ENCODE results near the gene BCL2. TPM values are rescaled to one million over a fixed set of nuclear protein-coding genes. Genes with fewer than 3 reads are reported as not detected.

BCL2 gene
- total RNA-seq, 4 donors from 2014 or later: 14.3 to 34.8 (median 23.5) TPM

DNA sequence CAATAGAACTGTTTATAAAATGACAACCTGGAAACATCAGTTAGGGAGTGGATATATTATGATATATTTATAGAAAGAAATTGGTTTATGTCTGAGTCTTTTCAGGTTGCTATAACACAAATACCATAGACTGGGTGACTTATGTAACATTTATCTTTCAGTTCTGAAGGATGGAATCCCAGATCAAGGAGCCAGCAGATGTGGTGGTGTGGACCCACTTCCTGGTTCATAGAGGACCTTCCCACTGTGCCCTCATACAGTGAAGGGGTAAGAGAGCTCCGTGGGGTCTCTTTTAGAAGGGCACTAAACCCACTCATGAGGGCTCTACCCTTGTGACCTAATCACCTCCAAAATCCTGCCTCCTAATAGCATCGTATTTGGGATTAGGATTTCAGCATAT lies 86.7 kb downstream of the BCL2 start:
- no peaks in the 10 kb centered on the region for H3K27me3 ChIP-seq
- in situ Hi-C loops (cut with MboI; ENCODE audit: low pct_ligation_motif_present in 1 of 4, low pct_unique_long_range_greater_than_20kb in 1 of 4, low sequenced_read_pairs in 3 of 4) (no loop called here), intact Hi-C loops (cut with DNase I; ENCODE audit: low total_unique reads) (no loop called here)
- TF ChIP-seq EP300 (IDR thresholded peaks at IDR 0.05; ENCODE audit: low read depth): no peak
- no peak for TF ChIP-seq POLR2AphosphoS5 (IDR thresholded peaks at IDR 0.05)
- TF ChIP-seq, protein P1, sequence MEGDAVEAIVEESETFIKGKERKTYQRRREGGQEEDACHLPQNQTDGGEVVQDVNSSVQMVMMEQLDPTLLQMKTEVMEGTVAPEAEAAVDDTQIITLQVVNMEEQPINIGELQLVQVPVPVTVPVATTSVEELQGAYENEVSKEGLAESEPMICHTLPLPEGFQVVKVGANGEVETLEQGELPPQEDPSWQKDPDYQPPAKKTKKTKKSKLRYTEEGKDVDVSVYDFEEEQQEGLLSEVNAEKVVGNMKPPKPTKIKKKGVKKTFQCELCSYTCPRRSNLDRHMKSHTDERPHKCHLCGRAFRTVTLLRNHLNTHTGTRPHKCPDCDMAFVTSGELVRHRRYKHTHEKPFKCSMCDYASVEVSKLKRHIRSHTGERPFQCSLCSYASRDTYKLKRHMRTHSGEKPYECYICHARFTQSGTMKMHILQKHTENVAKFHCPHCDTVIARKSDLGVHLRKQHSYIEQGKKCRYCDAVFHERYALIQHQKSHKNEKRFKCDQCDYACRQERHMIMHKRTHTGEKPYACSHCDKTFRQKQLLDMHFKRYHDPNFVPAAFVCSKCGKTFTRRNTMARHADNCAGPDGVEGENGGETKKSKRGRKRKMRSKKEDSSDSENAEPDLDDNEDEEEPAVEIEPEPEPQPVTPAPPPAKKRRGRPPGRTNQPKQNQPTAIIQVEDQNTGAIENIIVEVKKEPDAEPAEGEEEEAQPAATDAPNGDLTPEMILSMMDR (IDR thresholded peaks at IDR 0.05): no peak
- no peak for TF ChIP-seq POLR2A (IDR thresholded peaks at IDR 0.05)
- no peak overlapping the region for H3K27ac ChIP-seq
- H3K4me3 ChIP-seq: no peak overlapping the region
- H3K36me3 ChIP-seq: no peaks in the 10 kb centered on the region
- no peak for DNase-seq
- 65 to 92% methylated on average over 2 of the region's 2 CpGs for WGBS, 2 donors (ENCODE audit: low coverage in 1 of 2)
- H3K9me3 ChIP-seq: no peaks in the 10 kb centered on the region
- H3K4me1 ChIP-seq: peaks cover 10 to 50% (median 23%) of the 10 kb centered on the region in 4 donors

- H3K36me3 ChIP-seq: no peaks in the 10 kb centered on the region
- no peaks in the 10 kb centered on the region for H3K27me3 ChIP-seq
- in situ Hi-C loops (cut with MboI; ENCODE audit: low pct_ligation_motif_present in 1 of 4, low pct_unique_long_range_greater_than_20kb in 1 of 4, low sequenced_read_pairs in 3 of 4) (no loop called here), intact Hi-C loops (cut with DNase I; ENCODE audit: low total_unique reads) (no loop called here)
- H3K9me3 ChIP-seq: no peaks in the 10 kb centered on the region
- H3K4me1 ChIP-seq: peaks cover 5 to 42% (median 21%) of the 10 kb centered on the region in 4 donors
- DNase-seq: no peak
- no peak overlapping the region for H3K27ac ChIP-seq
- peak overlapping the region in 1 of 4 donors; percentile 17 for H3K4me3 ChIP-seq
- TF ChIP-seq POLR2AphosphoS5 (IDR thresholded peaks at IDR 0.05) (no peak), POLR2A (IDR thresholded peaks at IDR 0.05) (no peak), EP300 (IDR thresholded peaks at IDR 0.05; ENCODE audit: low read depth) (no peak)
- TF ChIP-seq, protein P1 (IDR thresholded peaks at IDR 0.05): no peak
These were observed 89.6 kb downstream of the BCL2 start for GRCh38 chr18:63229971-63230370.

- DNase-seq: no peak
- in situ Hi-C loops (cut with MboI; ENCODE audit: low pct_ligation_motif_present in 1 of 4, low pct_unique_long_range_greater_than_20kb in 1 of 4, low sequenced_read_pairs in 3 of 4) (no loop called here), intact Hi-C loops (cut with DNase I; ENCODE audit: low total_unique reads) (no loop called here)
- Histone ChIP-seq H3K27me3 (no peaks in the 10 kb centered on the region), H3K4me3 (no peak overlapping the region), H3K9me3 (no peaks in the 10 kb centered on the region), H3K36me3 (no peaks in the 10 kb centered on the region), H3K4me1 (peaks cover 0 to 33% (median 16%) of the 10 kb centered on the region in 4 donors), H3K27ac (peak overlapping the region in 3 of 4 donors; percentile 5 to 51 (median 12))
- WGBS, 2 donors (ENCODE audit: low coverage in 1 of 2): 40 to 67% methylated on average over 1 to 6 of the region's 6 CpGs
- no peak for TF ChIP-seq POLR2AphosphoS5 (IDR thresholded peaks at IDR 0.05)
- TF ChIP-seq EP300 (IDR thresholded peaks at IDR 0.05; ENCODE audit: low read depth): no peak
- TF ChIP-seq, protein P1 (IDR thresholded peaks at IDR 0.05): no peak
- no peak for TF ChIP-seq POLR2A (IDR thresholded peaks at IDR 0.05)
These were observed 94.1 kb downstream of the BCL2 start for GRCh38 chr18:63225434-63225833.

GRCh38 chr18:63224630-63225029 lies 94.9 kb downstream of the BCL2 start:
- TF ChIP-seq, protein P1 (IDR thresholded peaks at IDR 0.05): no peak
- TF ChIP-seq EP300 (IDR thresholded peaks at IDR 0.05; ENCODE audit: low read depth): no peak
- no peak for TF ChIP-seq POLR2A (IDR thresholded peaks at IDR 0.05)
- no peak for TF ChIP-seq POLR2AphosphoS5 (IDR thresholded peaks at IDR 0.05)
- WGBS, 2 donors (ENCODE audit: low coverage in 1 of 2): 70 to 73% methylated on average over 2 of the region's 2 CpGs
- Histone ChIP-seq H3K27me3 (no peaks in the 10 kb centered on the region), H3K36me3 (no peaks in the 10 kb centered on the region), H3K4me3 (no peak overlapping the region), H3K9me3 (no peaks in the 10 kb centered on the region), H3K27ac (peak overlapping the region in 3 of 4 donors; percentile 5 to 51 (median 8)), H3K4me1 (peaks cover 0 to 26% (median 12%) of the 10 kb centered on the region in 4 donors)
- DNase-seq: no peak
- in situ Hi-C loops (cut with MboI; ENCODE audit: low pct_ligation_motif_present in 1 of 4, low pct_unique_long_range_greater_than_20kb in 1 of 4, low sequenced_read_pairs in 3 of 4): no loop called here
- intact Hi-C loops (cut with DNase I; ENCODE audit: low total_unique reads): no loop called here

Measured in transverse colon (tissue), 4 donors.